ENCODE data around the gene KLF3. TPM values are rescaled to one million over a fixed set of nuclear protein-coding genes. Genes with fewer than 3 reads are reported as not detected.
A peak's percentile ranks its signal among the peaks of the same experiment; 100 is the strongest.

KLF3 gene
- total and polyA plus RNA-seq, 9 of the 15 experiments (the other 6 are each of a cell fraction or from before 2014, with no cell fraction given), result 9.9 to 47.2 (median 18.1) TPM

DNA sequence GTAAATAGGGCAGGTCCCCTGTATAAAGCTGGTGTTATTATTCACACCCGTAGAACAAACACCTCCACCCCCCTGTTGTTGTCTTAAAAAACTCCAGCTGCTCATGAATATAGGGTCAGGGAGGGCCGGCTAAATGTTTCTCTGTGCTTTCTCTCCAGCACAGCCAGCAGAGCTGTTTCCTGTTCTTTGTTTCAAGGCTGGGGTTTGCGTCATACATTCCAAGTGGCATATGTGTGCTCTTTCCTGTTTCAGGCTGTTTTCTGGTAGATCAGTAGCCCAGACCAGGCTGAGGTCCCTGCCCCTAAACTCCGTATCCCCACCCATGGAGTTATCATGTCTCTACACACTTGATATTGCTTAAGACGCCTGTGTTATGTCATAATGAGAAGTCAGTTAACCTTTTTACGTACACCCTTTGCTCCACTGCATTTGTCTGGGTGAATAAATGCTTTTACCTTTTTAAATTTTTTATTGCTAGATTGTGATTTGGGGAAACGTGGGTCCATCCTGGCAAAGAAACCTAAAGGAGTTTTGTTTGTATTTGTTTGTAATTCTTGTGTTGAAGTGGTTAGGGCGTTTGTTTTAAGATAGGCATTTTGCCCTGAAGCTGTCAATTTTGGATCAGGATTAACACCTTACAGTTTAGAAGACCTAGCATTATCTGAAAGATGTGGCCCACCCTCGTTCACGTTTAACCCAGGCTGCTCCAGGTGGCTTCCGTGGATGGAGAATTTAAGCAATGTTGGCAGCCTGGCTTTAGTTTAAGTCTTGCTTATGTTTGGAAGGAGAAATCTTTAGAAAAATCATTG, 3.3 kb downstream of the KLF3 start (continued):
- TF ChIP-seq, protein P1, sequence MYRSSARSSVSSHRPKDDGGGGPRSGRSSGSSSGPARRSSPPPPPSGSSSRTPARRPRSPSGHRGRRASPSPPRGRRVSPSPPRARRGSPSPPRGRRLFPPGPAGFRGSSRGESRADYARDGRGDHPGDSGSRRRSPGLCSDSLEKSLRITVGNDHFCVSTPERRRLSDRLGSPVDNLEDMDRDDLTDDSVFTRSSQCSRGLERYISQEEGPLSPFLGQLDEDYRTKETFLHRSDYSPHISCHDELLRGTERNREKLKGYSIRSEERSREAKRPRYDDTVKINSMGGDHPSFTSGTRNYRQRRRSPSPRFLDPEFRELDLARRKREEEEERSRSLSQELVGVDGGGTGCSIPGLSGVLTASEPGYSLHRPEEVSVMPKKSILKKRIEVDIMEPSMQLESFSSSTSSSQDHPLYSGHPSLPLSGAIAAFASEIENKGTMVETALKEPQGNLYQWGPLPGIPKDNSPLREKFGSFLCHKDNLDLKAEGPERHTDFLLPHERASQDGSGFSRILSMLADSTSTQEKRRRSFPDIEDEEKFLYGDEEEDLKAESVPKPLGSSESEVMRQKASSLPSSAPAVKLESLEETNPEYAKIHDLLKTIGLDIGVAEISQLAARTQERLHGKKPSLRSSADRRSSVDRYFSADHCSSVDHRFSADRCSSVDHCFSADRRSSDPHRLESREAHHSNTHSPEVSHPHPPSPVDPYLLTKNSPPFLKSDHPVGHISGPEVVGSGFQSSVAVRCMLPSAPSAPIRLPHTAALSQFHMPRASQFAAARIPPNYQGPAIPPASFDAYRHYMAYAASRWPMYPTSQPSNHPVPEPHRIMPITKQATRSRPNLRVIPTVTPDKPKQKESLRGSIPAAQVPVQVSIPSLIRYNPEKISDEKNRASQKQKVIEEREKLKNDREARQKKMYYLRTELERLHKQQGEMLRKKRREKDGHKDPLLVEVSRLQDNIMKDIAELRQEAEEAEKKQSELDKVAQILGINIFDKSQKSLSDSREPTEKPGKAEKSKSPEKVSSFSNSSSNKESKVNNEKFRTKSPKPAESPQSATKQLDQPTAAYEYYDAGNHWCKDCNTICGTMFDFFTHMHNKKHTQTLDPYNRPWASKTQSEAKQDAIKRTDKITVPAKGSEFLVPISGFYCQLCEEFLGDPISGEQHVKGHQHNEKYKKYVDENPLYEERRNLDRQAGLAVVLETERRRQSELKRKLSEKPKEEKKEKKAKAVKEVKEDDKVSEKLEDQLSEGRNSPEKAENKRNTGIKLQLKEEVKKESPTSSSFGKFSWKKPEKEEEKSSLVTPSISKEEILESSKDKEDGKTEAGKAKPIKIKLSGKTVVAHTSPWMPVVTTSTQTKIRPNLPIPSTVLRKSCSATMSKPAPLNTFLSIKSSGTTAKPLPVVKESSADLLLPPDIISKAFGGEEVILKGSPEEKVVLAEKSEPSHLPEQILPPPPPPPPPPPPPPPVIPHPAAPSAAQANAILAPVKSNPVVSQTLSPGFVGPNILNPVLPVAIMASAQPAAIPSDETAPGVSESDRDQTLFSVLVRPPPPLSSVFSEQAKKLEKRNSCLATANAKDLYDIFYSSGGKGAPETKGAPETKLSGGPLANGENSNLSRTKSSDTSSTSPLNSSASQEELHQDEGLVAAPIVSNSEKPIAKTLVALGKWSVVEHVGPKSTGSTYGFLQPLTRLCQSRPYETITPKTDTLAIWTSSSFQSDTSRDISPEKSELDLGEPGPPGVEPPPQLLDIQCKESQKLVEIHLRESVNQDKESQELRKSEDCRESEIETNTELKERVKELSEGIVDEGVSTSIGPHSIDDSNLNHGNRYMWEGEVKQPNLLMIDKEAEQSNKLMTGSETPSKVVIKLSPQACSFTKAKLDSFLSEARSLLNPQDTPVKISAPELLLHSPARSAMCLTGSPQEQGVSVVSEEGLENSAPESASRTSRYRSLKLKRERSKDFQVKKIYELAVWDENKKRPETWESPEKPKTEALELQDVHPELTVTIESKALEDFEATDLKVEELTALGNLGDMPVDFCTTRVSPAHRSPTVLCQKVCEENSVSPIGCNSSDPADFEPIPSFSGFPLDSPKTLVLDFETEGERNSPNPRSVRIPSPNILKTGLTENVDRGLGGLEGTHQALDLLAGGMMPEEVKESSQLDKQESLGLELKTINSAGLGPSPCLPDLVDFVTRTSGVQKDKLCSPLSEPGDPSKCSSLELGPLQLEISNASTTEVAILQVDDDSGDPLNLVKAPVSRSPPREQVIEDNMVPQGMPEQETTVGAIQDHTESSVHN (IDR thresholded peaks at IDR 0.05; ENCODE audit: borderline replicate concordance in 1 of 2, low read depth in 1 of 2), result peak in 1 of 2 experiments; percentile 78; a peak in 2 of 4 replicates
- TF ChIP-seq, protein P2, sequence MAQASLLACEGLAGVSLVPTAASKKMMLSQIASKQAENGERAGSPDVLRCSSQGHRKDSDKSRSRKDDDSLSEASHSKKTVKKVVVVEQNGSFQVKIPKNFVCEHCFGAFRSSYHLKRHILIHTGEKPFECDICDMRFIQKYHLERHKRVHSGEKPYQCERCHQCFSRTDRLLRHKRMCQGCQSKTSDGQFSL (CRISPR knock-in tag; IDR thresholded peaks at IDR 0.05), result no peak
- TF ChIP-seq, protein P2 (tag; IDR thresholded peaks at IDR 0.05), result no peak
- TF ChIP-seq, protein P3, sequence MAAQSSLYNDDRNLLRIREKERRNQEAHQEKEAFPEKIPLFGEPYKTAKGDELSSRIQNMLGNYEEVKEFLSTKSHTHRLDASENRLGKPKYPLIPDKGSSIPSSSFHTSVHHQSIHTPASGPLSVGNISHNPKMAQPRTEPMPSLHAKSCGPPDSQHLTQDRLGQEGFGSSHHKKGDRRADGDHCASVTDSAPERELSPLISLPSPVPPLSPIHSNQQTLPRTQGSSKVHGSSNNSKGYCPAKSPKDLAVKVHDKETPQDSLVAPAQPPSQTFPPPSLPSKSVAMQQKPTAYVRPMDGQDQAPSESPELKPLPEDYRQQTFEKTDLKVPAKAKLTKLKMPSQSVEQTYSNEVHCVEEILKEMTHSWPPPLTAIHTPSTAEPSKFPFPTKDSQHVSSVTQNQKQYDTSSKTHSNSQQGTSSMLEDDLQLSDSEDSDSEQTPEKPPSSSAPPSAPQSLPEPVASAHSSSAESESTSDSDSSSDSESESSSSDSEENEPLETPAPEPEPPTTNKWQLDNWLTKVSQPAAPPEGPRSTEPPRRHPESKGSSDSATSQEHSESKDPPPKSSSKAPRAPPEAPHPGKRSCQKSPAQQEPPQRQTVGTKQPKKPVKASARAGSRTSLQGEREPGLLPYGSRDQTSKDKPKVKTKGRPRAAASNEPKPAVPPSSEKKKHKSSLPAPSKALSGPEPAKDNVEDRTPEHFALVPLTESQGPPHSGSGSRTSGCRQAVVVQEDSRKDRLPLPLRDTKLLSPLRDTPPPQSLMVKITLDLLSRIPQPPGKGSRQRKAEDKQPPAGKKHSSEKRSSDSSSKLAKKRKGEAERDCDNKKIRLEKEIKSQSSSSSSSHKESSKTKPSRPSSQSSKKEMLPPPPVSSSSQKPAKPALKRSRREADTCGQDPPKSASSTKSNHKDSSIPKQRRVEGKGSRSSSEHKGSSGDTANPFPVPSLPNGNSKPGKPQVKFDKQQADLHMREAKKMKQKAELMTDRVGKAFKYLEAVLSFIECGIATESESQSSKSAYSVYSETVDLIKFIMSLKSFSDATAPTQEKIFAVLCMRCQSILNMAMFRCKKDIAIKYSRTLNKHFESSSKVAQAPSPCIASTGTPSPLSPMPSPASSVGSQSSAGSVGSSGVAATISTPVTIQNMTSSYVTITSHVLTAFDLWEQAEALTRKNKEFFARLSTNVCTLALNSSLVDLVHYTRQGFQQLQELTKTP (IDR thresholded peaks at IDR 0.05; ENCODE audit: low read depth in 1 of 2, partially characterized antibody in 2 of 2), result peak; percentile 65 to 86
- TF ChIP-seq EZH2 (IDR thresholded peaks at IDR 0.05; ENCODE audit: borderline replicate concordance, low read depth, low read length), result no peak
- TF ChIP-seq, protein P4, sequence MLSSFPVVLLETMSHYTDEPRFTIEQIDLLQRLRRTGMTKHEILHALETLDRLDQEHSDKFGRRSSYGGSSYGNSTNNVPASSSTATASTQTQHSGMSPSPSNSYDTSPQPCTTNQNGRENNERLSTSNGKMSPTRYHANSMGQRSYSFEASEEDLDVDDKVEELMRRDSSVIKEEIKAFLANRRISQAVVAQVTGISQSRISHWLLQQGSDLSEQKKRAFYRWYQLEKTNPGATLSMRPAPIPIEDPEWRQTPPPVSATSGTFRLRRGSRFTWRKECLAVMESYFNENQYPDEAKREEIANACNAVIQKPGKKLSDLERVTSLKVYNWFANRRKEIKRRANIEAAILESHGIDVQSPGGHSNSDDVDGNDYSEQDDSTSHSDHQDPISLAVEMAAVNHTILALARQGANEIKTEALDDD (IDR thresholded peaks at IDR 0.05), result peak; percentile 87
- TF ChIP-seq, protein P5, sequence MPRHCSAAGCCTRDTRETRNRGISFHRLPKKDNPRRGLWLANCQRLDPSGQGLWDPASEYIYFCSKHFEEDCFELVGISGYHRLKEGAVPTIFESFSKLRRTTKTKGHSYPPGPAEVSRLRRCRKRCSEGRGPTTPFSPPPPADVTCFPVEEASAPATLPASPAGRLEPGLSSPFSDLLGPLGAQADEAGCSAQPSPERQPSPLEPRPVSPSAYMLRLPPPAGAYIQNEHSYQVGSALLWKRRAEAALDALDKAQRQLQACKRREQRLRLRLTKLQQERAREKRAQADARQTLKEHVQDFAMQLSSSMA (CRISPR knock-in tag; IDR thresholded peaks at IDR 0.05), result no peak
- no peak for TF ChIP-seq NR2C2 (CRISPR knock-in tag; IDR thresholded peaks at IDR 0.05)
- peak; percentile 78; the same call in 1 of the 2 replicates for TF ChIP-seq NR2C2 (tag; IDR thresholded peaks at IDR 0.05)
- TF ChIP-seq DMBX1 (CRISPR knock-in tag; IDR thresholded peaks at IDR 0.05; ENCODE audit: borderline replicate concordance), result 0 out of 2 replicates have a peak, but pooled peaks have one; percentile 21

All from K562 (cell line).